Measurements from ENCODE around the gene GPRC5D.

GPRC5D gene

DNA sequence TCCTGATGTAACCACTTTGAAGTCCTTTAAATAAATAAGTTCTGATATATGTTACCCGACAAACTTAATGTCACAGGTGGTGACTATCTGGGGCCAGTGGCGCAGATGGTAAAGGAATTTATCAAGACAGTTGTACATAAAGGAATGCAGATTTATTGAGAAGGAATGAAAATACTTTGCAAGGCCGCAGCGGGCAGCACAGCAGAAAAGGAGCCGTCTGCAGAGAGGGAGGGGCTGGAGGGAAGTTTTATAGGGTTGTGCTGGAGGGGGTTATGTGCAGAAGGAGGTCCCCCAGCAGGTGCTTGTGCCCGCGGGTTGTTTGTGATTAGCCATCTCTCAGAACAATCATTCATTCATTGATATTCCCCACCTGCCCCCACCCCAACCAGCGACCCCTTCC lies 17.4 kb downstream of the GPRC5D start:
- no peak for FAIRE-seq

DNA sequence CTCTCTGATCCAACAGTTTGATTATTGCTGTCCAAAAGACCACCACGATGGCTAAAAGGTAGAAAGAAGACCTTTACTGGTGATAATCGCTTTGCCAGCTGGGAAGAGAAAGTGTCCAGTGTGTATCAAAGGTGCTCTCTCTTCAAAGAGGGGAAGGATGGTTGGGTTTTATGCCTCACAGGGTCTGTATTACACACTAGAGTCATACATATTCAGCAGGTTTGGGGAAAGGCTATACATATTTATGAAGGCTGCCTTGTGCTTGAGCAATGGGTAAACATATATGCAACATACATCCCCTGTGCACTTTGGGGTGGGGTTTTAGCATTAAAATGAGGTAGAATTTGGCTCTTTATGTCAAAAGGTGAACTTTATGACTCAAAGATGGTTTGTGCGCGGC lies 18.2 kb downstream of the GPRC5D start:
- FAIRE-seq: no peak

DNA sequence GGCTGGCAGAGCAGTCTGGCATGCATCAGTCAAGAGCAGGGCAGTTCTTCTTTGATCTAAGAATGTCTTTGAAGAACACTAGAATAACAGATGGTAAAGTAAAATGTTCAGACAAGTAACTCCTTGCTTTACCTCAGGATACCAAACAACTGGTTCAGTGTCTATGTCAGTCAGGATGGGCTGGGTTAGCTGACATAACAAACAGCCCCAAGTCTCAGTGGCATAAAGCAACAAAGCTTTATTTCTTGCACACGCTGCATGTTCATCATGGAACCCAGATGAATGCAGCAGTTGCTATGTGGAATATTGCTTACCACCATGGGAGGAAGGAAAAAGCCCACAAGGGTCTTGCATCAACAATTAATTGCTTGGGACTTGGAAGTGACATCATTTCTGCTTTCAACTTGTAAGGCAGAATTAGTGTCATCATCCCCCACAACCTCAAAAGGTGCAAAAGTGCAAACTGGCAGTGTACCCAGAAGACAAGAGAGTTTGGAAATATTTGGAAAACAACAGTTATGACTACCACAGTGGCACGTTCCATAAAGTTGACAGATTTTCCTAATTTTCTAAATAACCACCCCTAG lies 21.2 kb downstream of the GPRC5D start:
- no peak for FAIRE-seq

DNA sequence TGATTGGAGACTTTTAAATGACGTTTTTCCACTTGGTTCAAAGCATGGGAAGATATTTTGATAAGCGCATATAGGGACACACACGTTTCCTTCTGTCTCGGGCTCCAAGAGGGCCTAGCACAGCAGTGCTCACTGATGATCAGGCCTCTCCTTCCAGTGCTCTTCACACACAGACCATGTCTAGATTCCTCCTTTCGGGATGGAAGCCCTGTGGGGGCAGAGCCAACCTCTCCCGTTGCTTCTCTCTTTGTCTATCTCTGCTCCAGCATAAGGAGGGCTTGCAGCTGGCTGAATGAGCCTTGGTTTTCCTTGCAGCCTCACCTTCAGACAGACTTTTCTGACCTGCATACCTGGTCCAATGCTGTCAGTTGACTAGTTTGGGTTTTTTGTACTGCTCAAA lies 22.3 kb downstream of the GPRC5D start:
- FAIRE-seq: no peak

DNA sequence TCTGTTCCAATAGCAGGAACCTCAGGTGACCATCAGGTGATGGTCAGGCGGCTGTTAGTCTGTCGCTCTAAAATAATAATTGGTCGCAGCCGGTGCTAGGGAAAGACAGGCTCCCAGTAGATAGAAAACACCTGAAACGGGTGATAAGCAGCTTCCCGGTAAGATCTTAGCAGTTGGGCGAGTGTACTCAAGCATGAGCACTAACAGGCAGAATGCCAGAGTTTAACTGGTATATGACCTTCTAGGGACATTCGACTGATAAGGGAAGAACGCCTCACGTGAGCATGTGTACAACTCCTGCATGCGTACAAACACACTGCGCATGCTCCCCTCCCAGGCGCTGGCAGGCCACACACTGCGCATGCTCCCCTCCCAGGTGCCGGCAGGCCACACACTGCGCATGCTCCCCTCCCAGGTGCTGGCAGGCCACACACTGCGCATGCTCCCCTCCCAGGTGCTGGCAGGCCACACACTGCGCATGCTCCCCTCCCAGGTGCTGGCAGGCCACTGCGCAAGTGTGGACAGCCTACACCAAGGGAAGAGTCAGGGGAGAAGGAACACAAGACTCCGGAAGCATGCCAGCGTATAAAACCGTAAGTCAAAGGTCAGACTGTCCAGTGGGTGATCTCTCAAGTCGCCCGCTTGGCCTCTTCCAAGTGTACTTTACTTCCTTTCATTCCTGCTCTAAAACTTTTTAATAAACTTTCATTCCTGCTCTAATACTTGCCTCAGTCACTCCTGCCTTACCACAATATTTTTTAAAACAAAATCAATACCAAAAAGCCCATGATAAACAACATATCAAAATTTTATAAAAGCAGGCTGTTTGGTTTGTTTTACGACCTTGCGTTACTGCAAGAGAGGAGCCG lies 24.5 kb downstream of the GPRC5D start:
- no peak for FAIRE-seq

DNA sequence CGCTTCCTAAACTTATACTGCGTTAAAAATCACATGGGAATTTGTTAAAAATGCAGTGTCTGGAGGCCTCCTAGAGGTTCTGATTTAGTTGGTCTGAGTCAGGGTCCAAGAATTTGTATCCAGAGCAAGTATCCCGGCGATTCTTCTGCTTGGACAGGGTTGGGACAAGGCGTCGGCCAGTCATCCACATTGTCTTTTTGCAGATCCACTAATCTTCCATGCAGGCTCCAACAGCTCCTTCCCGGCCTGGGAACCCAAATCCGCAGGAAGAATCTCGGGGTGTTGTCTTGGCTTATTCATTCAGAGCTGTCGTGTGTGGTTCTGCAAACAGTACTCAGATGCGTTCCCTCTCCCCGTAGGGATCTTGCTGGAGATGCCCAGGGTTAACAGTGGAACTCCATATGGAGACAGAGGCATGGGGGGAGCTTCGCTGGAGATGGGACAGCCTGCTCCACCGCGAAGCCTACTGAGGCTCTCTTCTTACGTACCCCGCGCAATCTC lies 25.3 kb downstream of the GPRC5D start:
- FAIRE-seq: no peak

DNA sequence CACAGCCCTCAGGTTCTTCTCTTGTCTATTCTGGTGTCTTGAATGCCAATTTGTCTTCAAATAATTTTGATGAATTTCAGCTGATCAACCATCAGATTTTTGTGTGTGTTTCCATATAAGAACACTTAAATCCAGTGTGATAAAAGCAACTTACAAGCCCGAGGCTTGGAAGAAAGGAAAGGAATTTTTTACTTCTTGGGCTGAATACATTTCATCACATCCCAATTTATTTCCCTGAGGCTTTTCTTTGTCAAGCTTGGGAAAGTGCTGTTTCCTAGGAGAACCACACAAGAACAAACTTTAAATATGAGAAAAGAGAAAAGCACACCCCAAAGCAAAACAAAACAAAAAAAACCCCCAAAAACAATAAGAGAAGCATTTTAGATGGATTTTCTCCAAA lies 26.6 kb downstream of the GPRC5D start:
- FAIRE-seq: no peak

DNA sequence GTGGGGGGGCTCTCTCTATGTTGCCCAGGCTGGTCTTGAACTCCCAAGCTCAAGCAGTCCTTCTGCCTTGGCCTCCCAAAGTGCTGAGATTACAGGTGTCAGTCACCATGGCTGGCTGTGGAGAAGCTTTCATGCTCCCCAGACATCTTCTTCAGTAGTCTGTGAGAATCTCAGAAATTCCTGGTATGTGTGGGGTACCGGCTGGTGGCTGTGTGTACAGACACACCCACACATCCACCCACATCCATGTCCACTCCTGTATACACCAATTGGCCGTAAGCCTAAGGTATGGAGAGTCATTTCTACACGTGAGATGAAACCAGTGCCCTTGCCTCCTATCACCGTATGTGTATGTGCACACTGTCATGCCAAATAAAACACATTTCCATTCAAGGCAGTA lies 27.8 kb downstream of the GPRC5D start:
- FAIRE-seq: no peak

DNA sequence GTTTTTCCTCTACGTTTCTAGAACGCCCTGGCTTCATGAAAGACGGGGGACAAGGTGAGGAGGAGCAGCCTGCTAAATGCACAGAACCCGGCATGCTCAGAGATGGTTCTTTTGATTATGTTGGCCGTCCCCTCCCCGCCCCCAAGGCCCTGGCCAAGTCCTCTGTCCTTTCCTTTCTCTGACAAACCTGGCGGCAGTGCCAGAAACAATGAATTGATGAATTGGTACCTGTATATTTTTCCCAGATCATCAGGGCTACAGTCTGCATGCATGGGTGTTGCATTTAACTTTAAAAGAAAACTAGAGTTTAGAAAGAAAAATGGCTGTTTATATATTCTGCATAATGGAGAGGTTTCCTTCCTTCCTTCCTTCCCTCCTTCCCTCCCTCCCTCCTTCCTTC lies 29.0 kb downstream of the GPRC5D start:
- no peak for FAIRE-seq

DNA sequence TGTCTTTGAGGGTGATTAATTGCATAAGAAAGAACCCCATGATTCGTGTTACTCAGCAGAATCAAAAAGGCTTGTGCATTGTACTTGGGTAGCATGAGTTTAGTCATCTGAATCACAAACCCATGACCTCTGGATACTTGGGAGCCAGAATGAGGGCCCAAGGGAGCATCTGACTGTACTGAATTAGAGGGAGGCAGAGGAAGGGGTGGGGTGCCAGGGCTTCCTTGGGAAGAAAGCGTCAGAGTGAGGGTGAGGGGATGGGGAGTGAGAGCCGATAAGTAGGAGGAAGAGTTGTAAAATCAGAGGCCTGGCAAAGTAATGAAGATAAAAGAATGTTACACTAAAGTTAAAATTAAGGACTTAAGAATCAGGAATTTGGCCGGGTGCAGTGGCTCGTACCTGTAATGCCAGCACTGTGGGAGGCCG lies 29.8 kb downstream of the GPRC5D start:
- FAIRE-seq: no peak

DNA sequence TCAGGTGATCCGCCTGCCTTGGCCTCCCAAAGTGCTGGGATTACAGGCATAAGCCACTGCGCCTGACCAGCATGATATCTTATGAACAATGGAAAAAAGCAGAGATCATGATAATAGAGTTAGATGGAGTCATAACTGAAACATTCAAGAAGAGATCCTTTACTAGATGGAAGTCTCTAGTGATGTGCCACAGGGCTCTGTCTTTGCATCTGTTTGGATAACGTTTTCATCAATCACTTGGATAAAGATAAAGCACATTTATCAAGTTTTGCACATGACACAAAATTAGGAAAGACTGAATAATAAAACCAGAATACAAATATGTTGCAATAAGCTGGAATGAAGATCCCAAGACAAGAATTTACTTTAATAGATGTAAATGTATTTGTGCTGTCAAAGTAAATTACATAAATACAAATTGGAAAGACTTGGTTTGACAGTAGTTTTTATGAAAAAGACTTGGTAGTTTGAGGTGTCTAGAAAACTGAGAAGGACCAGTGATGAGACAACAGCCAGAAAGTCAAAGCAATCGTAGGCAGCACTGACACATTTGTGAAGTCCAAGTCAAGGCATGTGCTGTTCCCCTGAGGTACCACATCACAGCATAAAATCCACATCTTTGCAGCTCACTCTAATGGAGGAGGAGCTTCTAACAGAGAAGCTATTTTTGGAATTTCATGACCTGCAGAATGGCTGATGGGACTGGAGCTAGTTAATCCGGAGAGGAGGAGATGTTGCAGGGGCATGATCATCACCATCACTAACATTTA lies 32.1 kb downstream of the GPRC5D start:
- FAIRE-seq: no peak

DNA sequence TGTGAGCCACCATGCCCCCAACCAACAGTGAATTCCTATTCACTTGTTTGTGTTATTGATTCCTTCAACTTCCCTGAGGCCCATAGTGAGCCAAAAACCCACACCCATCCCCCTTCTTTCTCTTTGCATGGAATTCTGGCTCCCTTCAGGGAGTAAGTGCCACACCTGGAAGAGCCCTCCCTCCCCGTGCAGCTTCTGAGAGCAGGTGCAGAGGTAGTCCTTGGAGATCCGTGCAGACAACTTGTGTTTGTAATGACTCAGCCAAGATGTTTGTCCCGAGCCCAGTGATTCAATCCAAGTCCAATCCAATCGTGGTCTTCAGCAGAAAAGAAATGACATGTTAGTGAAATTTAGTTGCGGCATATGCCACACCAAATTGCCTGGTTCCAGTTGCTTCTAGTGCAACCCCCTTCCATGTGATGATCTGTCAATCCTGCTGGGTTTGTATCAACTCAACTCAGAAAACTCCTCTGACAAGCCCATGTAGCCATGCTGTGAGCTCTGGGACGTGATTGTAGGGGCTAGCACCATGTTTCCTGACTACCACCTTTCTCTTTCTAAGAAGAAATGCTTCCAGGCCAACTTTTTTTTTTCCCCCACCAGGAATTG lies 33.1 kb downstream of the GPRC5D start:
- no peak for FAIRE-seq

DNA sequence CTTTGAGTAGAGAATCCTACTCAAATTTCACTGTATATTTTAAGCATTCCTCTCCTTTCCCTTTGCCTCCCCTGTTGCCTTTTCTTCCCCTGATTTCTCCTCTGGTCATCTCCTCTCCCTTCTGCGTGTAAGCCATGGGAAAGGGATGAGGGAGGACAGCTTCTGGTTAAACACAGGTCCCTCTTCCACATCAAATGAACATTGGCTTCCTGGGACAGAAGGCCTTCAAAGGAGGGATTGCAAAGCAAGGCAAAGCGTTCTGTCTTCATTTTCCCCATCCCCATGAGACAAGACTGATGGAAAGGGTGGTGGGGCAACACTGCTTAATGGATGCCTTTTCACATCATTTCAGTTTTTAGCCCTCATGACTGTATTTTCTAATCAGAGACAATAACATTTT lies 34.5 kb downstream of the GPRC5D start:
- FAIRE-seq: no peak

DNA sequence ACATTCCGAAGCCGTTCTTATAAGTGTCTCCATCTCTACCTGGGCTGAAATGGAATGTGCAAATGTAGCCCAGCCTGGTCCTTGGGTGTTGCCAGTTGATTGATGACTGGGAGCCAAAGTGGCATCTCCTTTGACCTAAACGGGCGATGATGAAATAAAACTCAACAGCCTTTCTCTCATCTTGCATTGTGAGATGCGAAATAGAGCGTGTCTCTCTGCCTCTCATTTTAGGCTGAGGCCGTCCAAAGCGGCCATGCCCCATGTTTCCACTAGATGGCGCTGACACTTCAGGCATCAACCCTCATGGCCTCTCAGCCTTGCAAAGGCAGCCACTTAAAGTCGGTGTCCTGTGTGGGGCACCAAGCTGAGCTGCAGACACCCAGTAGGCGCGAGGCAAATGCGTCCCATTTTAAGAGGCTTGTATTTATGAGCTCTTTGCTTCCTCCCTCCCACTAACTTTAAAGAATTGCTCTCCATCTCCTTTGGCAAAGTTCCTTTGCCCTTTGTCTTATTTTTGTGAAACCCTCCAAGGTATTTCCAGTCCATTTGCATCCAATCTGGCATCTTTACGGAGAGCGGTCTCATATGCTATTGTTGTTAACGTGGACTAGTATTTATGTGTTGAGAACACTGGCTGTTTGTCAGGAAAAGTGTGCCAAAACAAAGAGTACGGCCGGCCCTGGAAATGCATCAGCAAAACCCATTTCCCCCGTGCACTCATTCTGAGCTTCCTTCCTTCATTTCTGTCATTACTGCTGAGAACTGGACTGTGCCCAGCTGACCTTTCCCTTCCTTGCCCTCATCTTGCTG lies 35.6 kb downstream of the GPRC5D start:
- no peak for FAIRE-seq

DNA sequence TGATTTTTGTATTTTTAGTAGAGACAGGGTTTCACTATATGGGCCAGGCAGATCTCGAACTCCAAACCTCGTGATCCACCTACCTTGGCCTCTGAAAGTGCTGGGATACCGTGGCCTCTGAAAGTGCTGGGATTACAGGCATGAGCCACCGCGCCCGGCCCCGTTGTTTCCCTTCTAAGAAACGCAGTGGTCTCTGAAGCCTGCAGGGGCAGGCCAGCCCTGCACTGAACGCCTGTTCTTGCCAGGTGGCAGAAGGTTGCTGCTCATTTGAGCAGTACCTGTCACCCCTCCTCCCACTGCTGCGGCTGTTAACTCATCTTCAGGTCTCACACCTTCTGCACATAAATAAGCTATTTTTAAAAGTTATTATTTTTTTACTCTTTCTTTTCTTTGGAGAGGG lies 36.3 kb downstream of the GPRC5D start:
- FAIRE-seq: no peak

DNA sequence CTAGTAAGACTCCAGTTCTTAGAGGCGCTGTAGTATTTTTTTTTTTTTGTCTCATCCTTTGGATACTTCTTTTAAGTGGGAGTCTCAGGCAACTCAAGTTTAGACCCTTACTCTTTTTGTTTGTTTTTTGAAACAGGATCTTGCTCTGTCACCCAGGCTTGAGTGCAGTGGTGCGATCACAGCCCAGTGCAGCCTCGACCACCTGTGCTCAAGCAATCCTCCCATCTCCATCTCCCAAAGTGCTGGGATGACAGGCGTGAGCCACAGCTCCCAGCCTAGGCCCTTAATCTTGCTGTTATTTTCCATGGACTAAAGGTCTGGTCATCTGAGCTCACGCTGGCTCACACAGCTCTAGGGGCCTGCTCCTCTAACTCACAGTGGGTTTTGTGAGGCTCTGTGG lies 39.3 kb downstream of the GPRC5D start:
- no peak for FAIRE-seq

DNA sequence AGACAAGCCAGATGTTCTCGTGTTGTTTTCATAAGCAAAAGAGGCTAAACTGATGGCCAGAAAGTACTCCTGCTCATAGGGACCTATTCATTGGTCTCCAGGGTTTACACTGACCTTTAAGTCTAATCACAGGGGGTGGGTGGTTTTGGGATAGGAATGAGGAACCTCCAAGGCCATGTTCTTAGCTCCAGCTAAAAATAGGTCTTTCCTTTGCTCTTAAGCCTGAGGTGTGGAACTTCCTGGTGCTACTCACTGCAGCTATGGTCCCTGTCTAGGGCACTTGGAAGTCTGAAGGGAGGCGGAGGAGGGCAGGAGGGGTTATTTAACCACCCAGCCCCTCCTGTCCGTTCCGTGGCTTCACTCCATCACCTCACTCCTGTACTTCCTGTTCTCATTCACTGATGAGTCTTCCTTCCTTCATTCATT lies 42.0 kb downstream of the GPRC5D start:
- FAIRE-seq: no peak

DNA sequence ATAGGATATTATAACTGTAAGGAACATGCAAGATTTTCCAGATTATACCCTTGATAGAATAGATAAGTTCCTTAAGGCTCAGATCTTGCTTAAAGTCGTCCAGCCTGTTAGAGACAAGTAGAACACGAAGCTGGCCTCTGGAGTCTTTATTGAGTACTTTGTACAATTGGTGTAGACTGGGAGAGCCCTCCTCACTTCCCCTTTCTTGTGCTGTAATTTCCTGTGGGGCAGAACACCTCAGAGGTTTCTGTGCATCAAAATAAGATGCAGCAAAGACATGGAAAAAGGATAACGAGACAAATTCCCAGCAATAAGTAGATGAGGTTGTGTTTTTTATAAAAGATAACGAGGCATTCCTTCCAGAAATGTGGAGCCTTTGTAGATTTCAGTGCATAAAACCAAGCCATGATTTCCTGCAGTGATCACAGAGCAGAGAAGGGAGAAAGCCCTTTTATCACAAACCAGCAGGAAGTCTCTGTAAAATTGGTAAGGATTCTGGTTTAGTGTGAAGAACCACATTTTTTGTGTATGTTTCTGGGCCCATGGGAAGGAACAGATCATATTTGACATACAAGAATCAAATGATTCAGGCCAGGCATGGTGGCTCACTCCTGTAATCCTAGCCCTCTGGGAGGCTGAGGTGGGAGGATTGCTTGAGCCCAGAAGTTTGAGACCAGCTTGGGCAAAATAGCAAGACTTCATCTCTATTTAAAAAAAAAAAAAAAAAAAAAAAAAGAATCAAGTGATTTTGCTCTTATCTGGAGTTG lies 42.6 kb downstream of the GPRC5D start:
- no peak for FAIRE-seq

DNA sequence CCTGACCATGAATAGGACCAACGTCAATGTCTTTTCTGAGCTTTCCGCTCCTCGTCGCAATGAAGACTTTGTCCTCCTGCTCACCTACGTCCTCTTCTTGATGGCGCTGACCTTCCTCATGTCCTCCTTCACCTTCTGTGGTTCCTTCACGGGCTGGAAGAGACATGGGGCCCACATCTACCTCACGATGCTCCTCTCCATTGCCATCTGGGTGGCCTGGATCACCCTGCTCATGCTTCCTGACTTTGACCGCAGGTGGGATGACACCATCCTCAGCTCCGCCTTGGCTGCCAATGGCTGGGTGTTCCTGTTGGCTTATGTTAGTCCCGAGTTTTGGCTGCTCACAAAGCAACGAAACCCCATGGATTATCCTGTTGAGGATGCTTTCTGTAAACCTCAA lies 43.3 kb downstream of the GPRC5D start:
- no peak for FAIRE-seq

DNA sequence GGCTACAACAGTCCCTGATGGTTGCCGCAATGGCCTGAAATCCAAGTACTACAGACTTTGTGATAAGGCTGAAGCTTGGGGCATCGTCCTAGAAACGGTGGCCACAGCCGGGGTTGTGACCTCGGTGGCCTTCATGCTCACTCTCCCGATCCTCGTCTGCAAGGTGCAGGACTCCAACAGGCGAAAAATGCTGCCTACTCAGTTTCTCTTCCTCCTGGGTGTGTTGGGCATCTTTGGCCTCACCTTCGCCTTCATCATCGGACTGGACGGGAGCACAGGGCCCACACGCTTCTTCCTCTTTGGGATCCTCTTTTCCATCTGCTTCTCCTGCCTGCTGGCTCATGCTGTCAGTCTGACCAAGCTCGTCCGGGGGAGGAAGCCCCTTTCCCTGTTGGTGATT lies 43.7 kb downstream of the GPRC5D start:
- no peak for FAIRE-seq

DNA sequence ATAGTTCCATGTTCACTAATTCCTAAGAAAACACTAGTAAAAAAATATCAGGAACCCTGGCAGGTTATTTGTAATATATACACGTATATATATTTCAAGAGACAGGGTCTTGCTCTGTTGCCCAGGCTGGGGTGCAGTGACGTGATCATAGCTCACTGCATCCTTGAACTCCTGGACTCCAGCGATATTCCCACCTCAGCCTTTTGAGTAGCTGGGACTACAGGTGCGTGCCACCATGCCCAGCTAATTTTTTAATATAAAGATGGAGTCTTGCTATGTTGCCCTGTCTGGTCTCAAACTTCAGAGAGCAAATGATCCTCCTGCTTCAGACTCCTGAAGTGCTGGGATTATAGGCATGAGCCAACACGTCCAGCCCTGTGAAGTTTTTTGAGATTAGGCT lies 44.4 kb downstream of the GPRC5D start:
- no peak for FAIRE-seq
